H1 (cell line): ENCODE data around the gene SLC30A2. TPM values are rescaled to one million over a fixed set of nuclear protein-coding genes. Genes with fewer than 3 reads are reported as not detected.

Experiments
- CTCF ChIA-PET: fragments of 300-600 bp; sonication (Branson Sonifier 250); formaldehyde crosslinking; loops from one replicate; lab custom pipeline; 2021; ENCODE audit not compliant: partially characterized antibody; lab: Charles Lee
- POLR2A ChIA-PET: fragments of 300-600 bp; sonication (Branson Sonifier 250); formaldehyde crosslinking; loops from one replicate; lab custom pipeline; 2021; ENCODE audit warnings: inconsistent platforms; ENCODE audit not compliant: partially characterized antibody; lab: Charles Lee
- DNase-seq, 2 experiments: peaks; one replicate each; pipeline versions ENCODE4 v3.0.0 to v3.0.0-alpha.2; 2010 to 2022; ENCODE audit warnings: low spot score in 2 of 2, low read depth in 1 of 2, mixed read lengths in 1 of 2
- FAIRE-seq: peaks from 2 replicates; lab custom pipeline; 2011; peaks lifted over from hg19 to GRCh38; lab: Jason Lieb, UNC
- H2AFZ ChIP-seq: 2 replicates; pipeline ENCODE4 v1.8.1; 2012; ENCODE audit warnings: low read length, inconsistent platforms
- H2AK5ac ChIP-seq: 2 replicates; pipeline ENCODE4 v1.6.1; 2013; ENCODE audit warnings: low read depth, low read length
- H2BK120ac ChIP-seq: replicated peaks from 2 replicates; pipeline ENCODE3; 2013; ENCODE audit warnings: low read depth, low read length, inconsistent platforms
- H2BK12ac ChIP-seq: 2 replicates; pipeline ENCODE4 v1.6.1; 2013; ENCODE audit warnings: low read depth, low read length
- H2BK15ac ChIP-seq: 2 replicates; pipeline ENCODE4 v1.6.1; 2013; ENCODE audit warnings: low read length
- H2BK20ac ChIP-seq: 2 replicates; pipeline ENCODE4 v1.6.1; 2013; ENCODE audit warnings: low read length
- H2BK5ac ChIP-seq: 2 replicates; pipeline ENCODE4 v1.6.1; 2013; ENCODE audit warnings: low read depth, low read length
- H3K14ac ChIP-seq: 2 replicates; pipeline ENCODE4 v1.6.1; 2013; ENCODE audit warnings: inconsistent platforms; ENCODE audit not compliant: insufficient read length
- H3K18ac ChIP-seq: 2 replicates; pipeline ENCODE4 v1.6.1; 2013; ENCODE audit warnings: low read length; ENCODE audit errors: extremely low read depth
- H3K23ac ChIP-seq: 2 replicates; pipeline ENCODE4 v1.6.1; 2013; ENCODE audit warnings: inconsistent platforms; ENCODE audit not compliant: insufficient read length
- H3K23me2 ChIP-seq: 2 replicates; pipeline ENCODE4 v1.6.1; 2013; ENCODE audit warnings: low read depth, low read length
- H3K27ac ChIP-seq: 2 replicates; pipeline ENCODE4 v1.6.1; 2011; ENCODE audit warnings: low read depth, low read length, inconsistent platforms
- H3K27me3 ChIP-seq, 4 experiments: replicated peaks in 1 of 4; 1 replicate in 1 of 4; 2 replicates in 3 of 4; pipeline versions ENCODE4 v1.6.1 to v1.8.1; 2011 to 2013; ENCODE audit warnings: low read length in 3 of 4, mild to moderate bottlenecking in 3 of 4, inconsistent platforms in 2 of 4, mixed read lengths in 2 of 4, moderate library complexity in 1 of 4; ENCODE audit not compliant: control insufficient read depth in 3 of 4, insufficient read depth in 3 of 4; ENCODE audit errors: extremely low read depth in 1 of 4
- H3K36me3 ChIP-seq, 4 experiments: 2 replicates each; pipeline versions ENCODE4 v1.6.1 to v1.8.1; 2011 to 2013; ENCODE audit warnings: mild to moderate bottlenecking in 4 of 4, low read length in 3 of 4, moderate library complexity in 2 of 4, control low read depth in 1 of 4, inconsistent platforms in 1 of 4; ENCODE audit not compliant: insufficient read depth in 4 of 4, control insufficient read depth in 2 of 4
- H3K4ac ChIP-seq: replicated peaks from 2 replicates; pipeline ENCODE3; 2013; ENCODE audit warnings: low read length, low read depth, mixed read lengths, inconsistent platforms; ENCODE audit not compliant: insufficient read length
- H3K4me1 ChIP-seq, 4 experiments: replicated peaks in 1 of 4; 1 replicate in 1 of 4; 2 replicates in 3 of 4; pipeline versions ENCODE4 v1.6.1 to v1.8.1; 2011 to 2013; ENCODE audit warnings: low read length in 3 of 4, inconsistent platforms in 2 of 4, mixed read lengths in 1 of 4; ENCODE audit not compliant: insufficient read depth in 4 of 4, control insufficient read depth in 3 of 4
- H3K4me2 ChIP-seq, 2 experiments: 2 replicates each; pipeline versions ENCODE4 v1.6.1 to v1.8.1; 2011 to 2013; ENCODE audit warnings: low read depth in 2 of 2, low read length in 2 of 2, control low read depth in 1 of 2, inconsistent platforms in 1 of 2, mild to moderate bottlenecking in 1 of 2; ENCODE audit not compliant: insufficient read depth in 1 of 2
- H3K4me3 ChIP-seq, 4 experiments: fragments of 200-600, 300-600 bp in 1 of 4; sonication (generic), shearing (Covaris generic), sonication (Bioruptor Twin) in 1 of 4; 2 replicates each; pipeline versions ENCODE4 v1.5.1 to v1.8.1; 2011 to 2016; ENCODE audit warnings: low read length in 4 of 4, low read depth in 3 of 4, control low read depth in 2 of 4, inconsistent platforms in 2 of 4, mild to moderate bottlenecking in 2 of 4, mixed read lengths in 1 of 4, moderate library complexity in 1 of 4; ENCODE audit not compliant: insufficient read depth in 2 of 4; ENCODE audit errors: extremely low read depth in 1 of 4
- H3K56ac ChIP-seq: replicated peaks from 2 replicates; pipeline ENCODE3; 2013; ENCODE audit warnings: low read depth, mild to moderate bottlenecking, mixed read lengths, low read length, inconsistent platforms; ENCODE audit not compliant: insufficient read length
- H3K79me1 ChIP-seq: 2 replicates; pipeline ENCODE4 v1.6.1; 2013; ENCODE audit warnings: low read depth, low read length, control low read depth
- H3K79me2 ChIP-seq, 2 experiments: 2 replicates each; pipeline versions ENCODE4 v1.6.1 to v1.8.1; 2012 to 2013; ENCODE audit warnings: low read length in 2 of 2, mild to moderate bottlenecking in 2 of 2, inconsistent platforms in 1 of 2; ENCODE audit not compliant: insufficient read depth in 2 of 2, control insufficient read depth in 1 of 2
- H3K9ac ChIP-seq, 4 experiments: replicated peaks in 1 of 4; 1 replicate in 1 of 4; 2 replicates in 3 of 4; pipeline versions ENCODE4 v1.6.1 to v1.8.1; 2011 to 2013; ENCODE audit warnings: low read depth in 3 of 4, low read length in 3 of 4, control low read depth in 2 of 4, mild to moderate bottlenecking in 2 of 4, moderate library complexity in 2 of 4, inconsistent platforms in 1 of 4; ENCODE audit errors: extremely low read depth in 1 of 4
- H3K9me3 ChIP-seq, 2 experiments: 2 replicates each; pipeline versions ENCODE4 v1.6.1 to v1.8.1; 2012 to 2013; ENCODE audit warnings: mild to moderate bottlenecking in 2 of 2, moderate library complexity in 2 of 2, control low read depth in 1 of 2, inconsistent platforms in 1 of 2, low read depth in 1 of 2, low read length in 1 of 2, mixed read lengths in 1 of 2; ENCODE audit not compliant: insufficient read depth in 2 of 2
- H4K20me1 ChIP-seq, 2 experiments: replicated peaks in 1 of 2; 2 replicates each; pipeline versions ENCODE3 to v1.8.1; 2011 to 2013; ENCODE audit warnings: inconsistent platforms in 2 of 2, low read length in 2 of 2, mild to moderate bottlenecking in 1 of 2; ENCODE audit not compliant: insufficient read depth in 2 of 2, control insufficient read depth in 1 of 2
- H4K5ac ChIP-seq: 2 replicates; pipeline ENCODE4 v1.6.1; 2013; ENCODE audit warnings: low read length, low read depth, mixed read lengths, inconsistent platforms; ENCODE audit not compliant: insufficient read length
- H4K8ac ChIP-seq: 2 replicates; pipeline ENCODE4 v1.8.0; 2013; ENCODE audit warnings: mild to moderate bottlenecking, moderate library complexity, low read length, inconsistent platforms; ENCODE audit not compliant: insufficient read depth; ENCODE audit errors: extremely low read depth
- H4K91ac ChIP-seq: replicated peaks from 2 replicates; pipeline ENCODE3; 2013; ENCODE audit warnings: low read length, mixed read lengths, inconsistent platforms; ENCODE audit not compliant: insufficient read length
- BACH1 ChIP-seq: IDR thresholded peaks from 2 replicates; pipeline ENCODE4 v1.6.1; 2012; ENCODE audit warnings: low read length, improper control_type of control experiment
- JUND ChIP-seq: IDR thresholded peaks from 2 replicates; pipeline ENCODE4 v1.6.1; 2011; ENCODE audit warnings: mild to moderate bottlenecking, improper control_type of control experiment, low read length
- MAX ChIP-seq: IDR thresholded peaks from 2 replicates; pipeline ENCODE4 v1.6.1; 2012; ENCODE audit warnings: inconsistent platforms
- TBP ChIP-seq: IDR thresholded peaks from 2 replicates; pipeline ENCODE4 v1.6.1; 2011; ENCODE audit warnings: low read depth, low read length, improper control_type of control experiment
- WGBS, 2 experiments: shearing (Covaris generic) in 1 of 2; methylation state at CpG; one replicate each; pipeline versions ENCODE4 v1.1.6 to v1.1.7; 2013 to 2015; ENCODE audit warnings: low lambda C conversion rate in 2 of 2, mixed read lengths in 2 of 2, inconsistent platforms in 1 of 2, low coverage in 1 of 2, missing lambda C conversion rate in 1 of 2; ENCODE audit not compliant: insufficient replicate concordance in 2 of 2, insufficient coverage in 1 of 2, insufficient read length in 1 of 2; ENCODE audit errors: extremely low coverage in 1 of 2, missing lambda C conversion rate in 1 of 2; 5-methylcytosine and 5-hydroxymethylcytosine counted together
- polyA plus RNA-seq, 7 experiments: library from polyadenylated mRNA; depleted of rRNA in 3 of 7; stranded (reverse) in 5 of 7; unstranded in 2 of 7; fragments of >200 nt in 5 of 7; fragments of 200-250 nt in 2 of 7; gene quantifications; 1 replicate in 5 of 7; 2 replicates in 1 of 7; 4 replicates in 1 of 7; pipeline versions ENCODE4 v1.2.1 to v1.2.3, GENCODE V29; 2011 to 2013; ENCODE audit warnings: missing spikeins in 2 of 7, mixed read lengths in 2 of 7
- total RNA-seq: library from RNA; stranded (reverse); fragmentation: NEBNext Ultra II Directional; extraction: Animal tissue kit (Norgen Biotek cat#: 25700); gene quantifications from 2 replicates; pipeline ENCODE4 v1.2.1, GENCODE V29; 2021

The SLC30A2 gene
- total and polyA plus RNA-seq, 2 of the 8 experiments (the other 6 are each of a cell fraction or from before 2014, with no cell fraction given), result 0.19 to 0.76 TPM

- FAIRE-seq (no peak), DNase-seq (no peak)
- Histone ChIP-seq H3K23ac (no peak overlapping the region), H2AK5ac (no peak overlapping the region), H2BK15ac (no peak overlapping the region), H2BK120ac (no peak overlapping the region), H3K27ac (no peak overlapping the region), H2AFZ (peak overlapping the region; percentile 90), H4K8ac (no peak overlapping the region), H4K20me1 (no peaks in the 10 kb centered on the region), H2BK20ac (no peak overlapping the region), H3K9me3 (no peaks in the 10 kb centered on the region), H2BK5ac (no peak overlapping the region), H3K9ac (no peak overlapping the region), H3K79me1 (no peaks in the 10 kb centered on the region), H3K36me3 (no peaks in the 10 kb centered on the region), H3K79me2 (no peaks in the 10 kb centered on the region), H4K91ac (no peak overlapping the region), H3K4me1 (peaks cover 0 to 9% (median 6%) of the 10 kb centered on the region in 4 experiments; a peak in 4 of 7 replicates), H4K5ac (no peak overlapping the region), H3K18ac (no peak overlapping the region), H3K27me3 (no peaks in the 10 kb centered on the region; a peak in 1 of 7 replicates), H3K14ac (no peak overlapping the region), H2BK12ac (no peak overlapping the region), H3K23me2 (no peaks in the 10 kb centered on the region), H3K4ac (no peak overlapping the region), H3K4me3 (no peak overlapping the region), H3K56ac (no peak overlapping the region), H3K4me2 (0 out of 4 replicates have a peak overlapping the region, but pooled peaks of 1 of the 2 experiments have one; percentile 20)
- 88% methylated on average over 8 of the region's 8 CpGs; no CpG with 5 or more reads in 1 of the 2 experiments for WGBS, 2 experiments
- ChIA-PET POLR2A (no interaction called here), CTCF (interaction anchor here (1.6 to 3.1 kb wide), 3 partner anchors 9 to 42 kb away, joined by 3 to 8 read pairs (median 4); no protein-coding TSS in a partner anchor)
- TF ChIP-seq JUND (no peak), TBP (no peak), BACH1 (no peak), MAX (no peak)
These were observed 32.6 kb upstream of the SLC30A2 start for GRCh38 chr1:26078286-26079177.
